Stimulated activated CD8-positive, alpha-beta memory T cell treated with anti-CD3 and anti-CD28 coated beads, Interleukin-4, amount 100 ng/mL, for 24 hours (primary cell): Measurements from ENCODE around the gene ATP5PB.

Experiments used
- DNase-seq: peaks from one replicate; pipeline ENCODE4 v3.0.0-alpha.2; 2020; ENCODE audit warnings: low read depth

ATP5PB gene

GRCh38 chr1:111507411-111508201, 58.3 kb downstream of the ATP5PB start:
- DNase-seq, result peak; percentile 47

GRCh38 chr1:111509997-111510375, 60.7 kb downstream of the ATP5PB start:
- DNase-seq, result no peak

GRCh38 chr1:111511370-111511769, 62.1 kb downstream of the ATP5PB start:
- DNase-seq, result no peak
